ENCODE results near the gene GPR146. TPM values are rescaled to one million over a fixed set of nuclear protein-coding genes. Genes with fewer than 3 reads are reported as not detected.

Gene GPR146
- total and polyA plus RNA-seq, 2 donors (not counting 1 experiment from before 2014, with no cell fraction given) = 2.2 to 3.3 TPM

DNA sequence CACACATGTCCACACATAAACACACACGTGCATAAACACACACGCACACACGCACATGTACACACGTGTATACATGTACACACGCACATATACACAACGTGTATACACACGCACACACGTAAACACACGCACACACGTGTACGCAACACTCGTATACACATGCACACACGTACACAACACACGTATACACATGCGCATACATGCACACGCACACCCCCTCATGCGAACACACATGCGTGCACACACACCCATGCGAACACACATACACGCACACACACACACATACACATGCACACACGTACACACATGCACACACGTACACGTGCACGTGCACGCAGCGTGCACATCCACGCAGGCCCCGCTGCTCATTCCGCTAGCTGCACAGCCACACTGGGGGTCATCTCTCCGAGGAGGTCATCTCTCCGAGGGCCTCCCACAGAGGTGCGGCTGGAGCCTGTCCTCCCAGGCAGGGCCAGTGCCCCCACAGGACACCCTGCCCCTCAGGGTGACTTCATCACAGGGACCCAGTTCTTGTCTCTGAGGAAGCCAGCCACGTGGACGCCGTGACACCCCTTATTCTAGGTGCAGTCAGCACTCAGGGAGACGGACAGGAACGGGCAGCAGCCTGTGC is 35.5 kb upstream of the GPR146 start:
- Histone ChIP-seq H3K27ac (ENCODE audit: insufficient read depth, low read length) (no peak overlapping the region), H3K9ac (ENCODE audit: insufficient read depth, low read length) (no peak overlapping the region), H3K4me3 (replicated peaks in 1 of 4; ENCODE audit: control extremely low read depth in 1 of 4, insufficient read depth in 1 of 4, low read depth in 3 of 4, low read length in 4 of 4) (no peak overlapping the region), H3K9me3 (ENCODE audit: control insufficient read depth, insufficient read depth, low read depth, low read length) (no peaks in the 10 kb centered on the region), H2AFZ (ENCODE audit: low read length) (no peak overlapping the region), H3K79me2 (ENCODE audit: control insufficient read depth, insufficient read depth, low read length) (no peaks in the 10 kb centered on the region), H3K27me3 (ENCODE audit: control insufficient read depth, insufficient read depth, low read length) (no peaks in the 10 kb centered on the region), H3K36me3 (ENCODE audit: control insufficient read depth, insufficient read depth, low read length) (peaks cover 5% of the 10 kb centered on the region), H4K20me1 (ENCODE audit: control insufficient read depth, extremely low read depth, insufficient read depth, low read length) (no peaks in the 10 kb centered on the region), H3K4me1 (ENCODE audit: control insufficient read depth, extremely low read depth, insufficient read depth, low read length) (no peaks in the 10 kb centered on the region), H3K4me2 (ENCODE audit: extremely low read depth, insufficient read depth, low read length) (no peak overlapping the region)
- no peak for TF ChIP-seq EZH2 (IDR thresholded peaks at IDR 0.05; ENCODE audit: low read length, missing control alignments)
- TF ChIP-seq, protein P1, sequence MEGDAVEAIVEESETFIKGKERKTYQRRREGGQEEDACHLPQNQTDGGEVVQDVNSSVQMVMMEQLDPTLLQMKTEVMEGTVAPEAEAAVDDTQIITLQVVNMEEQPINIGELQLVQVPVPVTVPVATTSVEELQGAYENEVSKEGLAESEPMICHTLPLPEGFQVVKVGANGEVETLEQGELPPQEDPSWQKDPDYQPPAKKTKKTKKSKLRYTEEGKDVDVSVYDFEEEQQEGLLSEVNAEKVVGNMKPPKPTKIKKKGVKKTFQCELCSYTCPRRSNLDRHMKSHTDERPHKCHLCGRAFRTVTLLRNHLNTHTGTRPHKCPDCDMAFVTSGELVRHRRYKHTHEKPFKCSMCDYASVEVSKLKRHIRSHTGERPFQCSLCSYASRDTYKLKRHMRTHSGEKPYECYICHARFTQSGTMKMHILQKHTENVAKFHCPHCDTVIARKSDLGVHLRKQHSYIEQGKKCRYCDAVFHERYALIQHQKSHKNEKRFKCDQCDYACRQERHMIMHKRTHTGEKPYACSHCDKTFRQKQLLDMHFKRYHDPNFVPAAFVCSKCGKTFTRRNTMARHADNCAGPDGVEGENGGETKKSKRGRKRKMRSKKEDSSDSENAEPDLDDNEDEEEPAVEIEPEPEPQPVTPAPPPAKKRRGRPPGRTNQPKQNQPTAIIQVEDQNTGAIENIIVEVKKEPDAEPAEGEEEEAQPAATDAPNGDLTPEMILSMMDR (conservative IDR thresholded peaks at IDR 0.05 in 1 of 2, IDR thresholded peaks at IDR 0.05 in 1 of 2; ENCODE audit: low read depth in 1 of 2, low read length in 2 of 2) = no peak
- DNase-seq (ENCODE audit: low read depth in 2 of 2) = no peak

DNA sequence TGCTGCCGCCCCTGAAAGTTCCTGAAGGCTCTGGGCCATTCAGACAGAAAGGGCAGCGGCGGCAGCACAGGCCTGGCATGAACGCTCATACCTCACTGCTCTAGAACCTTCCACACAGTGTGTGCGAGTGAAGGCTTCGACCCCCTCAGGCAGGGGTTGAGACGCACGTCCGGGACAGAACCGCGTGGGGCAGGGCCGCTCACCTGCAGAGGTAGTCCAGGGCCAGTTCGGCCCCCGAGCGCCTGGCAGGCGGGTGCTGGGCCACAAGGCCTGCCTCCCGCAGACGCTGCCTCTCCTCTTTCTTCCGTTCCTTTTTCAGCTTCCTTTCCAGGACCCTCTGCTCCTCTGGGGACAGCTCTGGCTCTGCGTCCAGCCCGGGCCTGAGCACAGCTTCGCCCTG is 34.6 kb upstream of the GPR146 start:
- no peaks in the 10 kb centered on the region for H4K20me1 ChIP-seq (ENCODE audit: control insufficient read depth, extremely low read depth, insufficient read depth, low read length)

DNA sequence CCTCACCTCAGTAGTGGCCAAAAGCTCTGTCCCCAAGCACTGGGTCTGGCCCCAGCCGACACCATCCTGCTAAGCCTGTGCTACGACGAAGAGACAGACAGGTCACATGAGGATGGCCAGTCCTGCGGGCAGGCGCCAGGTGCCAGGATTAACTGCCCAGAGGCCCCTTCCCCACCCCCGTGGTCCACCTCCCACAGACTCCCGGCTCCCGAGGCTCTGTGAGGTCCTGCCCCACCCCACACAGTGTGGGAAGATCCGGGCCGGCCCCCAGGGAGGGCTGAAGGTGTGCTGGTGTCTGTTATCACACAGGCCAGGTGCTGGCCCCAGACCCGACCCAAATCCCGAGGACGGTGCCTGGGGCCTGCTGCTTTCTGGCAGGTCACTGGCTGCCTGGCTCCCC is 34.1 kb upstream of the GPR146 start:
- DNase-seq (ENCODE audit: low read depth in 2 of 2) = no peak
- Histone ChIP-seq H3K79me2 (ENCODE audit: control insufficient read depth, insufficient read depth, low read length) (no peaks in the 10 kb centered on the region), H4K20me1 (ENCODE audit: control insufficient read depth, extremely low read depth, insufficient read depth, low read length) (no peaks in the 10 kb centered on the region), H3K9me3 (ENCODE audit: control insufficient read depth, insufficient read depth, low read depth, low read length) (no peaks in the 10 kb centered on the region), H3K9ac (ENCODE audit: insufficient read depth, low read length) (no peak overlapping the region), H3K4me2 (ENCODE audit: extremely low read depth, insufficient read depth, low read length) (no peak overlapping the region), H2AFZ (ENCODE audit: low read length) (no peak overlapping the region), H3K27ac (ENCODE audit: insufficient read depth, low read length) (no peak overlapping the region), H3K4me1 (ENCODE audit: control insufficient read depth, extremely low read depth, insufficient read depth, low read length) (no peaks in the 10 kb centered on the region), H3K36me3 (ENCODE audit: control insufficient read depth, insufficient read depth, low read length) (peaks cover 5% of the 10 kb centered on the region), H3K4me3 (replicated peaks in 1 of 4; ENCODE audit: control extremely low read depth in 1 of 4, insufficient read depth in 1 of 4, low read depth in 3 of 4, low read length in 4 of 4) (no peak overlapping the region), H3K27me3 (ENCODE audit: control insufficient read depth, insufficient read depth, low read length) (no peaks in the 10 kb centered on the region)
- TF ChIP-seq EZH2 (IDR thresholded peaks at IDR 0.05; ENCODE audit: low read length, missing control alignments) = no peak
- TF ChIP-seq, protein P1 (conservative IDR thresholded peaks at IDR 0.05 in 1 of 2, IDR thresholded peaks at IDR 0.05 in 1 of 2; ENCODE audit: low read depth in 1 of 2, low read length in 2 of 2) = no peak

More for the DNA sequence above, 34.6 kb upstream of the GPR146 start:
- no peaks in the 10 kb centered on the region for H3K9me3 ChIP-seq (ENCODE audit: control insufficient read depth, insufficient read depth, low read depth, low read length)
- no peaks in the 10 kb centered on the region for H3K4me1 ChIP-seq (ENCODE audit: control insufficient read depth, extremely low read depth, insufficient read depth, low read length)
- no peak overlapping the region for H3K4me3 ChIP-seq (replicated peaks in 1 of 4; ENCODE audit: control extremely low read depth in 1 of 4, insufficient read depth in 1 of 4, low read depth in 3 of 4, low read length in 4 of 4)
- H3K27me3 ChIP-seq (ENCODE audit: control insufficient read depth, insufficient read depth, low read length) = no peaks in the 10 kb centered on the region
- H3K36me3 ChIP-seq (ENCODE audit: control insufficient read depth, insufficient read depth, low read length) = peaks cover 5% of the 10 kb centered on the region
- no peak for DNase-seq (ENCODE audit: low read depth in 2 of 2)
- H2AFZ ChIP-seq (ENCODE audit: low read length) = no peak overlapping the region
- TF ChIP-seq EZH2 (IDR thresholded peaks at IDR 0.05; ENCODE audit: low read length, missing control alignments) = no peak
- TF ChIP-seq, protein P1 (conservative IDR thresholded peaks at IDR 0.05 in 1 of 2, IDR thresholded peaks at IDR 0.05 in 1 of 2; ENCODE audit: low read depth in 1 of 2, low read length in 2 of 2) = no peak
- no peaks in the 10 kb centered on the region for H3K79me2 ChIP-seq (ENCODE audit: control insufficient read depth, insufficient read depth, low read length)
- H3K4me2 ChIP-seq (ENCODE audit: extremely low read depth, insufficient read depth, low read length) = no peak overlapping the region
- no peak overlapping the region for H3K27ac ChIP-seq (ENCODE audit: insufficient read depth, low read length)
- no peak overlapping the region for H3K9ac ChIP-seq (ENCODE audit: insufficient read depth, low read length)
